NCI-H2227 treated with DMSO at 0.1 percent for 48 hours (cell line): ENCODE data around the gene ATM.
"Not testable (repeated sequence)": the region's sequence is repeated elsewhere in the genome, so short reads cannot be mapped to it uniquely, and the experiment has no call there.

ENCODE experiments used
- DNase-seq: peaks from one replicate; lab custom pipeline; 2025; lab: John Stamatoyannopoulos, UW

Gene ATM

DNA sequence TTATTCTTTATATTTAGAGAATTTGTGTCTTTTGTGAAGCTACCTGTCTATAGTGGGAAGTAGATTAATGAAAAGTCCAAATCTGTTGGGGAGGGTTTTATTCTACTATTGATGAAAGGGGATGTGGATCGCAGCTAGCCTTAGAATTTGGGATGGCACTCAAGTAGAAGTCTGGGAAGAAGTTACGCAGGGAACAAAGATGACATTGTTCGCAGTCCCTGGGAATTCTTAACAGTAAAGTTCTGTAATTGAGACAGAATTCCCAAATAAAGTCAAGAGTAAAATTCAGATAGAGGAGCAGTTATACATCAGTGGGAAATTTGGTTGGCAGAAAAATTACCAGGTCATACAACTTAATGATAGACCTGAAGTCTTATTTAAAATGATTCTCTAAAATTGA, 64.1 kb downstream of the ATM start:
- no peak for DNase-seq

DNA sequence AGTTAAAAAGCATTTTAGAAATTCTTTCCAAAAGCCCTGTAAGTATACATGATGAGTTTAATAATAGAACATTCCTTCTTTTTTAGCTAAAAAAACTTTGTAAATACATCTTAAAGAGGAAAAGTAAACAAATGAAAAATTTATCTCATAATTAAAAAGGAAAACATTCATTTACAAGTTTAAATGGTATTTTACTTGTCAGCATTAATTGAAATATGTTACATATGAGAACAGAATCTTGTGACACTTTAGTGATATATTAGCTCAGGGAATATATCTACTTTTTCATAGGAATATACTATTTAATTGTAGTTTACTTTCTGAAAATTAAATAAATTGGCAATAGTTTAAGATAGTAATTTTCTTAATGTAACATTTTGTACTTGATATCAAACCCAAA, 66.2 kb downstream of the ATM start:
- not testable (repeated sequence) for DNase-seq

DNA sequence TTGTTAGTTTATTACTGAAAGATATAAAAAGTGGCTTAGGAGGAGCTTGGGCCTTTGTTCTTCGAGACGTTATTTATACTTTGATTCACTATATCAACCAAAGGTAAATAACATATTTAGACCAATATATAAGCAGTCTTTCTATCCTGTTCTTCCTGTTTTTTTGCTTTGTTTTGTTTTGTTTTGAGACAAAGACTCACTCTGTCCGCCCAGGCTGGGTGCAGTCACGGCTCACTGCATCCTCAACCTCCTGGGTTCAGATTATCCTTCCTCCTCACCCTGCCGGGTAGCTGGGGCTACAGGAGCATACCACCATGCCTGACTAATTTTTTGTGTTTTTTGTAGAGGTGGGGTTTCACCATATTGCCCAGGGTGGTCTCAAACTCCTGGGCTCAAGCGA, 66.8 kb downstream of the ATM start:
- no peak for DNase-seq

DNA sequence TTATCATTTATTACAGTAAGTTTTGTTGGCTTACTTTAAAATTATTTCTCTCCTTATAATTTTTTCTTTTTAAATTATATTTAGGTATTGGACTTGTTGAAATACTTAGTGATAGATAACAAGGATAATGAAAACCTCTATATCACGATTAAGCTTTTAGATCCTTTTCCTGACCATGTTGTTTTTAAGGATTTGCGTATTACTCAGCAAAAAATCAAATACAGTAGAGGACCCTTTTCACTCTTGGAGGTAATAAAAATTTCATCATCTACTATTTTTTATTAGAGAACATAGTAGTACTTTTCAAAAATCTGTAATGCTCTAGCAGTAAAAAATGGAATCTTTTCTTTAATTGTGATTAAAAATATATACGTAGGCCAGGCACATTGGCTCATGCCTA, 70.4 kb downstream of the ATM start:
- no peak for DNase-seq

DNA sequence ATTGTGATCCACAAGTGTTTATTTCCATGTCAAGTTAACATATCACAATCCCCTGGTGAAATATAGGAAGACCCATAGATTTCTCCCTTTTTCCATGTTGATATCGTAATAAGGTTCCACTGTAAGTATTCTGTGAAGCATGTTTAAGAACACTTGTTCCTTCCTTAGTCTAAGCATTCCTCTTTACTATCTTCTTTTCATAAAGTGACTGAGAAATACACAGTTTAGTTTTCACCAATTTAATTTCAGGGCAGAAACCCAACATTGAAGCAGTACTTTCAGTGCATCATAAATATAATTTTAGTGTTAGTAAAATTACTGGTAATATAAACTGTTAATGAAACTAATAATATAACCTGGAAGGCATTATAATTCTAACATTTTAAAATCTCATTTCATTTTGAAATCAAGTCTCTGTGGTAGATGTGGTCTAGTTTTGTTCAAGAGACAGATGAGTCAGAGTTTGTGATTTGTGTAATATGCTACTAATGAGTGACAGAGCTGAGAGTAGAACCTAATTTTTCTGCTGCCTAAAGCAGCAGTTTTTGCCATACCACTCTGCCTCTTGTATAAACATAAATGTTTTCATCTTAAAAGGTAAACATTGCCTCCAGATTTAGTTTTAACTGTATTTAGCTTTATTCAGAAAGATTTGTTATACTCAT, 79.4 kb downstream of the ATM start:
- DNase-seq = no peak

DNA sequence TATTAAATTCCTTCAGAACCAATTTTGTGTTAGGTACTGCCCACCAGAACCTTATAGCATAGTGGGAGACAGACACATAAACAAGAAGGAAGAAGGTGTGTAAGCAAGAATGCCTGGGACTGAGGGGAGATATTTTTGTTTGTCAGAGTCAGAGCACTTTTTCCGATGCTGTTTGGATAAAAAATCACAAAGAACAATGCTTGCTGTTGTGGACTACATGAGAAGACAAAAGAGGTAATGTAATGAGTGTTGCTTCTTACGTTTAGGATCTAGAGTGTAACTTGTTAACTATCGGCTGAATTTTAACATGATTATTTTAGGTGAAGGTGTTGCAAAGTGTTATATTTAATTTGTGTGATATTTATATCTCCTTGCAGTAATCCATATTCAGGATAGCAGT, 84.9 kb downstream of the ATM start:
- no peak for DNase-seq

DNA sequence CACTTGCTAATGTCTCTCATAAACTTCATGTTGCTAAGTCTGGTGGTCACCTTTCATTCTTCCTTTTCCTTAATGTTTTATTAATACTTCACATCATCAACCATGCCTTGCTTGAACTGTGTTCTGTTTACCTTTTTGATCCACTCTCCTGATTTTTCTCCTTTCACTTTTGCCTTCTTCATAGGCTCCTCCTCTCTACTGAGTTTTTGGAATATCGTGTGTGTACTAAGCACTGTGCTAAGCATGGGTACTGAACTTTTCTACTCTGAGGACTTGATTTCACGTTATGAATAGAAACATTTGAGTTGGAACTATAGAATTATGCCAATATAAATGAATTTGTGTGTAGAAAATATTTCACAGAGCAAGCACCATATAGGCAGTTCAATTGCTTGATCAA, 90.6 kb downstream of the ATM start:
- DNase-seq = no peak

DNA sequence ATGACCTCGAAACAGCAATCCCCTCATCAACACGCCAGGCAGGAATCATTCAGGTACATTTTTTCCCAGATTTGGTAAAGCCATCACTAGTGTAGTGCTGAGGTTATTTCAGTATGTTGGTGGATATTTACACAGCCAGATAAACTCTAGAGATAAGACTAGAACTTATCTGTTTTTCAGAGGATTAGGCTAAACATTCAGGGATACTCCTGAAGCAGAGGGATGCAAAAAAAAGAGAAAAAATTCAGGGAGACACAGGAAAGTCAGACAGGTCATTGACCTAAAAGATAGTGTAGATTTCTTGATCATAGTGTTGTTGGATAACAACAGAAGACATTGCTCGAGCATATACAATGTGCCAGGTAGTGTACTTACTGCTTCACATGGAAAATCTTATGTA, 93.2 kb downstream of the ATM start:
- DNase-seq = no peak

DNA sequence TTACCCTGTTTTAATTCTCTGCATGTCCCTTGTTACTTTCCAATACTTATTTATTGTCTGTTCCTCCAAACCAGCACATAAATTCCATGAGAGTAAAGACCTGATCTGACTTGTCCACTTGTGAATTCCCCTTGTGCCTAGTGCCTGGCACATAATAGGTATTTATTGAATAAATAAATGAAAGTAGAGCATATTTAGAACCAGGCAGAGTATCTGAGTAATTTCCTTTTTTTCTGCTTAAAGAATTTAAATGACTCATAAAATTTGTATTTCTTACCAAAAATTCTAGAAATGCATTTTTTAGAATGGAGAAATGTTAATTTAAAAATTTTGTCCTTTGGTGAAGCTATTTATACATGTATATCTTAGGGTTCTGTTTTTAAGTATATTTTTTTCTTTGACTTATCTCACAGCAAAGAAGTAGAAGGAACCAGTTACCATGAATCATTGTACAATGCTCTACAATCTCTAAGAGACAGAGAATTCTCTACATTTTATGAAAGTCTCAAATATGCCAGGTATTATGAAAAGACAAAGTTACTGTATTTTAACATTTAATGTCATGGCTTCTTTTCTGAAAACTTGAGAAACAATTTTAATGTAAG, 96.8 kb downstream of the ATM start:
- DNase-seq = no peak

DNA sequence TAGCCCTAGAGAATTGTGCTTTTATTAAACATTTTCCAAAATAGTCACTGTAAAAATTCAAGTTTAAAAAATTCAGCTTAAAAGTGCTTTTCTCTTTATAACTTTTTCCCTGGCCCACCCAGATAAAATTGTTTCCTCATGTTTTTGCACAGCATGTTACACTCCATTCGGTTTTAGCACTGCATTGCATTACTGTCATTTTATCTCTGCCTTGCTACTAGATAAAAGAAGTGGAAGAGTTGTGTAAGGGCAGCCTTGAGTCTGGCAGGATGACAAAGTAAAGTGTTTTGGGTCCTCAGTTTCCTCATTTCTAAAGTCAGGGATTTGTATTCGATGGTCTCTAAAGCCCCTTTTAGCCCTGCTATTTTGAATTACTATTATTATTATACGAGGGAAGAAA, 99.8 kb downstream of the ATM start:
- DNase-seq = no peak

DNA sequence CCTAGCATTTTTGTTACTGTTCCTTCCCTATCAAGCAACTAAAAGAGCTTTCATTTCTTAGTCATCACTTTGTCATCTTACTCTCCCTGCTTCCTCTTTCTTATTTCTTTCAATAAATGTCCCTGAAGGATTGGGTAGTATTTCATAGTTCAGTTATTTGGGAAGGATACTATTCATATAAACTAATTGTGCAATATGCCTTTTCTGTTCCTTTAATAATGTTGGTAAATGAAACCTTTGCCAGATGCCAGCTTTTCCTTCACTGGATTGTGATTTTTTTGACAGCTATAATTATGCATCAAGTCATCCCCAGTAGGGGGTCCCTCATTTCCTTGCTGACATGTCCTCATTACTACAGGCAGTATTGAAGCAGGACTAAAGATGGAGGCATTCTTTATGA, 101.7 kb downstream of the ATM start:
- DNase-seq = peak; percentile 45

DNA sequence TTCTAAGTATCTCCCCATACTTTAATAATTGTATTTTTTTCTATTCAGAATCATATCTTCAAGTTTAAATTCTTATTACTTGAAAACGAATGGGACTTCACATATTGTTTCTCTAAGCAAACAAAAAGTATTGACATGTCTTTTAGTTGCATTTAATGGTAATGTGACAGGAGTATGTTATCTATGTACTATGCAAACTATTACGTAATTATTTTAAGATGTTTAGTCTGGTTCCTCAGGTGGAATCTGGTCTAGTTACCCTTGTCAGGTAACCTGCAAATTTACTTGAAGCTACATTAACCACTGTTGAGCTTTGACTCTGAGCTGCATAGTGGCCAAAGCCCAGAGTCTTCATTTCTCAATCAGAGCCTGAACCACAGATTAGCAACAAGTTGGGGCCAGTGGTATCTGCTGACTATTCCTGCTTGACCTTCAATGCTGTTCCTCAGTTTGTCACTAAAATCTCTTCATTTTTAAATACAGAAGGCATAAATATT, 110.6 kb downstream of the ATM start:
- DNase-seq = no peak

DNA sequence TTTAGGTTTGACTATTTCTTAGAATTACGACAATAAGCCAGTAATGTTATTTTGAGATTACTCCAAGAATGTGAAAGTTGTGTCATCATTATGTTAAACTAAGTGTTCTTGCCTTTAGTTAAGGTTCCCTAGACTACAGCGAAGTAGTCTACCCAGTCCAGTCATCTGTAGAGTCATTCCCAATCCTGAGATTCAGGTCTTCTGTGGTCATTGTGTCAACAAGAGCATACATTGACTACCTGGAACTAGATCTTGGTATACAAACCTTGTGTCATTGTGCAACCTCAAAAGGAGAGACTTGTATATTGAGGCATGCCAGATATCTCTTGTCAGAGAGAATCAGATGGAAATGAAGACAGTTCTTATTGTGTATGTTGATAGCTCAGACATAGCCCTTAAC, 115.9 kb downstream of the ATM start:
- no peak for DNase-seq

DNA sequence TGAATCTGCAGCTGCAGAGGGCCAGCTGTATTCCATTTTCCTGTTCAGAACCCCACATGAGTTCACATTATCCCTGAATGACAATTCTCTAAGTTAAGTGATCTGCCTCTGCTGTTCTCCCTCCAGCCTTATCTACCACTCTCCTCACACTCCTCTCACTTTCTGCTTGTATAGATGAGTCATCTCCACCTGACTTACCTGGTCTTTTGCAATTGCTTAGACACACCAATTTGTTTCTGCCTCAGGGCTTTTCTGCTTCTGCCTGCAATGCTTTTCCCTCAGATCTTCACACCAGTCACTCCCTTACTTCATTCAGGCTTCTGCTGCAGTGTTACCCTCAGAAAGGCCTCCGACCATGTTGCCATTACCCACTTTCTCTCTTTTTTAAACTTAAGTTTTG, 118.1 kb downstream of the ATM start:
- no peak for DNase-seq

DNA sequence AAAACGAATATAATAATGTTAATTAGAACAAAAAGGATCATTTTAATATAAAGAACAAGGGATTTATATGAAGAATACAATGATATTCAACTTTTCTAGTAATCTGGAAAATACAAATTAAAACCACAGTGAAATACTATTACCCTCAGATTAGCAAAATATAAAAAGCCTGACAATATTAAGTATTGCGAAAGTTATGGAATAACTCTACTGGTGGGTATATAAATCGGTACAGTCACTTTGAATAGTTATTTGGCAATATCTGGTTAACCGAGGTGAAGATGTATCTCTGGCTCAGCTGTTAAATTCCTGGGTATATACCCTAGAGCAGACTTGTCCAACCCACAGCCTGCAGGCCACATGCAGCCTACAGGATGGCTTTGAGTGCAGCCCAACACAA, 118.8 kb downstream of the ATM start:
- no peak for DNase-seq

DNA sequence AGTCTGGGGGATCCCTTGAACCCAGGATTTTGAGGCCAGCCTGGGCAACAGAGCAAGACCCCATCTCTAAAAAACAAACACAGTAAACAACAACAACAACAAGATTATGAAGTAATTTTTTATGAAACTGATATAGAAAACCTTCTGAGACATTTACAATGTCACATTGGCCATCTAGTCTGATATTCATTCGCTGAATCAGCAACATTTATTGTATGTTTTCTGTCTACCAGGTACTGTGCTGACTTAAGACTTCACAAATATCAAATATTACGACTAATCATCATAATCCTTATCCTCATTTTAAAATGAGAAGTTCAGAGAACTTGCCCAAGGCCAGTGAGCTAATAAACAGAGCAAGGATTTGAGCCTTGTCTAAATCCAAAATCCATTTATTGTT, 120.8 kb downstream of the ATM start:
- DNase-seq = no peak

DNA sequence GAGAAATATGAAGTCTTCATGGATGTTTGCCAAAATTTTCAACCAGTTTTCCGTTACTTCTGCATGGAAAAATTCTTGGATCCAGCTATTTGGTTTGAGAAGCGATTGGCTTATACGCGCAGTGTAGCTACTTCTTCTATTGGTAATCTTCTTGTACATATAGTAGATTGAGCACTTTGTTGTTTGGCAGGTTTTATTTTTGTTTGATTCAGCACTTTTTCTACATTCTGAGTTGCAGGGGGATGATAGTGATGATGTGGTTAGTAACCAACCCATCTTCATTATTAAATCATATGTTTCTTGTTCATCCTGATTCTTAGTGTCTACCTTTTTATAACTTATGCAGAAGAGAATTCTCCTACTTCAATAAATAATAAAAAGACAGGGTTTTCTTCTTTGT, 122.9 kb downstream of the ATM start:
- no peak for DNase-seq

DNA sequence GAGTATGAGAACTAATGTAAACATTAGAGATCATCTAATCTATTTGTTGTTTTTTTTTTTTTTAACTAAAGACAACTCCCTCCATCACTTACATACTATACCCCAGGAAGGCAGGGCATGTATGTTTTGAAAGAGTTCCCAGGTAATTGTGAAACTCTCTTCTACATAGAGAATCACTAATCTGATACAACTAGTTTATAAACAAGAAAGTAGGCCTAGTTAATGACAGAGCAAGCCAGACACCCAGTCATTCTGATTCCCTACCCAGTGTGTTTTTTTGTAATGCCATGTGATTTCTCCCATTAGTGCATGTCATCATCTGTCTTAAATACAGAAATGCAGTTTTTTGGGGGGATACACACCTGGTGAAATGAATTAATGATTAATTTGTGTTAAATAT, 123.6 kb downstream of the ATM start:
- DNase-seq = no peak

DNA sequence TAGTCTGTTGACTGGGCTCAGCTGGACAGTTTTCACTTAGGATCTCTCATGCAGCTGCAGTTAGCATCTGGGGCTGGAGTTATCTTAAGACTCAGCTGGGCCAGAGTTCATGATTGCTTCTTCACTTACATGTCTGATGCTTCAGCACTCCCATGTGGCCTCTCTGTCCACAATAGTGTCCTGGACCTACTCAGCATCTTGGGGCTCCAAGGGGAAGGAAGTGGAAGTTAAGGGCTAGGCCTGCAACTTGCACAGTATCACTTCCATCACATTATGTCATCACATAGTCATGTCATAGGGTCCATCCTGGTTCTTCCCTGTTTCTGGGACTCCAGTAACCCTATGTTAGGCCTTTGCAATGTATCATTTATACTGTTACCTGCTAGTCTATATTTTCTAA, 128.6 kb downstream of the ATM start:
- no peak for DNase-seq

DNA sequence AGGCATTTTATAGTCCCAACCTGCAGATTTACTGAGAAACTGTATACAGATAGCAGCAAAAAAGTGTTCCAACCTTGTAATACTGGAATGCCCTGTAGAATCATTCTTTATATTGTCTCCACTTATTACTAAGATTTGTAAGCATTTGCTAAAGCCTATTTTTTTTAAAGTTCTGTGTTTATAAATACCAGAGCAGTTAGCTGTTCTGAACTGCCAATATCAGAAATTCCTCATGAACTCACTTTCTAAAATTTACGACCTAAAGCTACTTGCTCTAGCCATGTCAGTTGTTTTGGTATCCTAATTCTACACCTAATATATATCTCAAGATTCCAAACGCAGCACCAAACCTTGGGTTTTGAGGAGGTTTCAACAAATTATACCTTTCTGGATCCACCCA, 141.3 kb downstream of the ATM start:
- no peak for DNase-seq

DNA sequence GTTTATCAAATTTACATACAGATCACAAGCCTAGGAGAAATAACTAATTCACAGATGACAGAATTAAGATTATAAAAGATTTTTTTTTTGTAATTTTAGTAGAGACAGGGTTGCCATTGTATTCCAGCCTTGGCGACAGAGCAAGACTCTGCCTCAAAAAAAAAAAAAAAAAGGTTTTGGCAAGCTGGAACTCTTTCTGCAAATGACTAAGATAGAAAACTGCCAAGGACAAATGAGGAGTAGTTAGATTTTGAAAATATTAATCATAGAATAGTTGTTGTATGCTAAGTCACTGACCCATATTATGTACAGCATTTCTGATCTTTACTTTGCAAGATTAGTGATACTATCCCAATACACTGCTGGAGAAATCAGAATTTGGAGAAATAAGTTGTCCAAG, 145.3 kb downstream of the ATM start:
- DNase-seq = no peak

DNA sequence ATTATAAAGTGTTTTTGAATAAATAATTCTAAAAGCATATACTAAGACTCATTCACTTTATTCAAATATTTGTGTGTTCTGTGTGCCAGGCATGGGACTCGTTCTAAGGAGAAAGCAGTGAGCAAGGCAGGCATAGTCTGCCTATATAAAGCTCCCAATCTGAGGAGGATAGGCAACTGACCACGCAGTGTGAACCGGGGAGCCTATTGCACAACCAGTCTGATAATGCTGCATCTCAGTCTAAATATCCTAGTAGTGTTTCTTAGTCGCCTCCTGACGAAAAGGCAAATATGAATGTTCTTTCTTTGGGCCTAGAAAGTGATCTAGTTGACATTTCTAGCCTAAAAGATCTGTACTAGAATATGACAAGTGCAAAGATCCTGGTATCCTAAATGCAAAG, 146.2 kb downstream of the ATM start:
- DNase-seq = no peak

DNA sequence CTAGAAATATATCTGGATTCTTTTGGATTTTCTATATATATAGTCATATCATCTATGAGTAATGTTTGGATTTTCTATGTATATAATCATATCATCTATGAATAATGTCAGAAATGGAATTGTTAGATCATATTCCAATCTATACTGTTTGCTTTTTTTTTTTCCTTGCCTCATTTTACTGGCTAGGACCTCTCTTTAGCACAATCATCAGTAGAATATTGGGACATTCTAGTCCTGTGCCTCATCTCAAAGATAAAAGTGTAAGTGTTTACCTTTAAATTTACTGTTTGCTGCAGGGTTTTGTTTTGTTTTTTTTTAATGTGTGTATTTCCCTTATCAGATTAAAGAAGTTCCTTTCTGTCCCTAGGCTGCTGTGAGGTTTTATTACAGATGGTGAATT, 147.4 kb downstream of the ATM start:
- no peak for DNase-seq

DNA sequence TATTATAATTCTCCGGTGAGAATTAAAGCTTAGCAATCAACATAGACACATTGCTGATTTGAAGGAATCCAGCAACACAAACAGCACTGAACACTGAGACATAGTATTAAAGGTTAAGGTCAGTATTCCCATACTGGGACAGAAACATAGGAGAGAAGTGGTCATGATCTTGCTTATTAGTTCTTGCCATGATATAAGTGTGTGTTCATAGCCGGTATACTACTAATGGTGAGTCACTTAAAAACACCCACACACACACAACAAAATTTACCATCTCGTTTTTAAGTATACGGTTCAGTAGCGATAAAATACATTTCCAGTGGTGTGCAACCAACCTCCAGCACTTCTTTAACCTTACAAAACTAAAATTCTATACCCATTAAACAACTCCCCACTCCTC, 148.1 kb downstream of the ATM start:
- DNase-seq = no peak
